Suprapubic skin (tissue), 4 donors: ENCODE measurements around the gene ADGRA1. TPM values are rescaled to one million over a fixed set of nuclear protein-coding genes. Genes with fewer than 3 reads are reported as not detected.

Source experiments
- DNase-seq, 2 donors: peaks; one replicate each; pipeline ENCODE4 v3.0.0-alpha.2; 2019; ENCODE audit warnings: low spot score in 2 of 2
- H3K27ac ChIP-seq: fragments of 200-600 bp; sonication (generic); one replicate; pipeline ENCODE4 v1.5.1; 2019
- H3K27me3 ChIP-seq: fragments of 200-600 bp; sonication (generic); one replicate; pipeline ENCODE4 v1.5.1; 2019
- H3K36me3 ChIP-seq: fragments of 200-600 bp; sonication (generic); one replicate; pipeline ENCODE4 v1.5.1; 2019
- H3K4me1 ChIP-seq: fragments of 200-600 bp; sonication (generic); one replicate; pipeline ENCODE4 v1.5.1; 2019
- H3K4me3 ChIP-seq: fragments of 200-600 bp; sonication (generic); one replicate; pipeline ENCODE4 v1.5.1; 2019; ENCODE audit warnings: mild to moderate bottlenecking
- H3K9me3 ChIP-seq: fragments of 200-600 bp; sonication (generic); one replicate; pipeline ENCODE4 v1.5.1; 2019
- EP300 ChIP-seq: sonication (generic); formaldehyde crosslinking; IDR thresholded peaks from one replicate; pipeline ENCODE4 v1.6.1; 2017; ENCODE audit warnings: antibody characterized with exemption
- POLR2A ChIP-seq, 2 donors: fragments of 450-650 bp; IDR thresholded peaks; one replicate each; pipeline ENCODE4 v1.6.1; 2017; ENCODE audit warnings: antibody characterized with exemption in 2 of 2, mild to moderate bottlenecking in 2 of 2, moderate library complexity in 2 of 2
- POLR2AphosphoS5 ChIP-seq, 3 donors: sonication (generic); formaldehyde crosslinking; IDR thresholded peaks; one replicate each; pipeline ENCODE4 v1.6.1; 2017; ENCODE audit warnings: antibody characterized with exemption in 3 of 3
- WGBS: methylation state at CpG from one replicate; pipeline ENCODE4 v1.1.5; 2018; 5-methylcytosine and 5-hydroxymethylcytosine counted together
- total RNA-seq, 4 donors: library from RNA; depleted of rRNA; stranded (reverse); fragments of >200 nt; gene quantifications; one replicate each; pipeline ENCODE4 v1.1.0, GENCODE V29; 2016
- TF ChIP-seq, protein P1 (sequence below), 2 donors: fragments of 200-600 bp in 1 of 2; fragments of 450-650 bp in 1 of 2; sonication (generic) in 1 of 2; IDR thresholded peaks; one replicate each; pipeline ENCODE4 v1.5.1; 2016 to 2019; ENCODE audit warnings: antibody characterized with exemption in 2 of 2, mild to moderate bottlenecking in 1 of 2, moderate library complexity in 1 of 2

Gene ADGRA1
- total RNA-seq, 4 donors from 2014 or later: not detected

DNA sequence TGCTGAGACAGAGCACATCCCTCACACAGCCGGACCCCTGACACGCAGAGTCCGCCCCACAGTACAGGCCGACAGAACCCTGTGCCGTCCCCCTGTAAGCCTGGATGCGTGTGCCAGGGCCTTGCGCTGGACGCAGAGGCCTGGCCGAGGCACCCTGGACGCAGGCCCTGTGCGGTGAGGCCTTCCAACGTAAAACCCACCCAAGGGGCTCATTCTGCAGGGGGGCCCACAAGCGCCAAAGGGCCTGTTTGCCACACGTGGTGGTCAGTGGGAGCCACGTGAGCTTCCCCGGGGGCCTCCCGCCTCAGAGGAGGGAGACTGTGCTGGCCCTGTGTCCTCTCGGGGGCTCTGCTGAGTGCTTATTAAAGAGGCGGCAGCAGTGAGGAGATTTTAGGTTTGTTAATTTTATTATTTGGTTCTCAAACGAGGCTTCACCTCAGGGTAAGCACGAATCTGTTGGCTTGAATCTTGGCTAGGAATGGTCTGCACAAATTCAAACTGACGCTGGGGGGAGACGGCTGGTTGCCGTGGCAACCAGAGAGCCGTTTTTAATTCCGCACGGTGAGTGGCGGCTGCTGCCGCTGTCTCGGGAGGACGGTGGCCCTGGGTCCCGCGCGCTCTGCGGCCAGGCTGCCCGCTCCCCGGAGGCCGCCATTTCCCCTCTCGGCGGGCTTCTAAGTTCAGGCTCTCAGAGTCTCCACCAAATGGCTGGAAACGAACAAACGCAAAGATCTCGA, 4.9 kb upstream of the ADGRA1 start:
- H3K4me1 ChIP-seq: peaks cover 7% of the 10 kb centered on the region
- TF ChIP-seq EP300: no peak
- TF ChIP-seq POLR2AphosphoS5 (IDR thresholded peaks at IDR 0.05): no peak
- TF ChIP-seq, protein P1, sequence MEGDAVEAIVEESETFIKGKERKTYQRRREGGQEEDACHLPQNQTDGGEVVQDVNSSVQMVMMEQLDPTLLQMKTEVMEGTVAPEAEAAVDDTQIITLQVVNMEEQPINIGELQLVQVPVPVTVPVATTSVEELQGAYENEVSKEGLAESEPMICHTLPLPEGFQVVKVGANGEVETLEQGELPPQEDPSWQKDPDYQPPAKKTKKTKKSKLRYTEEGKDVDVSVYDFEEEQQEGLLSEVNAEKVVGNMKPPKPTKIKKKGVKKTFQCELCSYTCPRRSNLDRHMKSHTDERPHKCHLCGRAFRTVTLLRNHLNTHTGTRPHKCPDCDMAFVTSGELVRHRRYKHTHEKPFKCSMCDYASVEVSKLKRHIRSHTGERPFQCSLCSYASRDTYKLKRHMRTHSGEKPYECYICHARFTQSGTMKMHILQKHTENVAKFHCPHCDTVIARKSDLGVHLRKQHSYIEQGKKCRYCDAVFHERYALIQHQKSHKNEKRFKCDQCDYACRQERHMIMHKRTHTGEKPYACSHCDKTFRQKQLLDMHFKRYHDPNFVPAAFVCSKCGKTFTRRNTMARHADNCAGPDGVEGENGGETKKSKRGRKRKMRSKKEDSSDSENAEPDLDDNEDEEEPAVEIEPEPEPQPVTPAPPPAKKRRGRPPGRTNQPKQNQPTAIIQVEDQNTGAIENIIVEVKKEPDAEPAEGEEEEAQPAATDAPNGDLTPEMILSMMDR (IDR thresholded peaks at IDR 0.05): no peak
- TF ChIP-seq POLR2A (IDR thresholded peaks at IDR 0.05): no peak
- H3K27me3 ChIP-seq: peaks cover 71% of the 10 kb centered on the region
- H3K36me3 ChIP-seq: no peaks in the 10 kb centered on the region
- DNase-seq: no peak
- no peak overlapping the region for H3K27ac ChIP-seq
- no peaks in the 10 kb centered on the region for H3K9me3 ChIP-seq
- H3K4me3 ChIP-seq: no peak overlapping the region
- WGBS: 51% methylated on average over 26 of the region's 43 CpGs

DNA sequence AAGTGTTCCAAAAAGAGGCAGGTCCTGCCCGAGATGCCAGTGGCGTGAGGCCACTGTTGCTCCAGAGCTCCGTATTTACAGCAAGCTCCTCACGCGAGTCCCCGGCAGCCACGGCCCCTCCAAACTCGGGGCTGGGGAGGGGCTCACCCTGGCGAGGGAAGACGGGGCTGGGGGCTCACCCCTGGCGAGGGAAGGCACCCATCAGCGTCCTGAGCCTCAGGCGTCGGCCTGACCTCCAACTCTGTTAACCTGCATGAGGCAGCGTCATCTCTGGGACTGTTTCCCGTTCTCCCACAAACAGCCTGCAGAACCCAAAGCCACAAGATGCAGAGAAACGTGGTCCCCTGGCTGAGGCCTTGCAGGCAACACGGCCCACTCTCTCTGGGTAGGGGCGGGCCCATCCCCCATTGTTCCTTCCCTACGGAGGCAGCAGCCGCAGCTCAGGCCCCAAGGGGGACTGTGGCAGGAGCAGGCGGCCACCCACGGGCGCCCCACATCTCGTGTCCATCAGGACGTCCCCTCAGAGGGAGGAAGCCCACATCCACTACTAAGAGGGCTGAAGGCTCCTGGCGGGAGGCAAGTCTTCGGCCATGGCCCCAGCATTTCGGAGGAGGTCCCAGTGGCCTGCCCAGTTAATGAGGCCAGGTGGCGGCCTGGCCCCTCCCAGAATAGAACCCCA, 4.2 kb upstream of the ADGRA1 start:
- peaks cover 78% of the 10 kb centered on the region for H3K27me3 ChIP-seq
- no peaks in the 10 kb centered on the region for H3K9me3 ChIP-seq
- H3K4me1 ChIP-seq: peaks cover 14% of the 10 kb centered on the region
- WGBS: 40% methylated on average over 2 of the region's 30 CpGs
- TF ChIP-seq EP300 (no peak), POLR2AphosphoS5 (IDR thresholded peaks at IDR 0.05) (no peak)
- TF ChIP-seq, protein P1 (IDR thresholded peaks at IDR 0.05): no peak
- H3K36me3 ChIP-seq: no peaks in the 10 kb centered on the region
- H3K4me3 ChIP-seq: no peak overlapping the region
- DNase-seq: no peak
- H3K27ac ChIP-seq: no peak overlapping the region

DNA sequence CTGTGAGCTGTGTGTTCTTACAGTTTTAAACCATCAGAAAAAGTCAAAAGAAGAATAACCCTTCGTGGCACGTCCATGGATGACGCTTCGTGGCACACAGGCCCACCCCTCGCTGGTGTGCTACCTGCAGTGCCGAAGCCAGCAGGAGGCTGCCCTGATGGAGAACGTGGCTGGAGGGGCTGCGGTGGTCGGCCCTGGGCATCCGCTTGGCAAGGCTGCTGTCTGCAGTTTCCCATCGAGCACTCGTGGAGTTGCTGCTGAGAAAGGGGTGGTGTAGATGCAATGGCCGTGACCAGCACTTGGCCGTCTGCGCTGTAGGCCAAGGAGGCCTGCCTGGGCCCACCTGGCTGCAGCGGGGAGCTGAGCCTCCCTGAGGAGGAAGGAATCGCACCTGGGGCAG, 3.2 kb upstream of the ADGRA1 start:
- Histone ChIP-seq H3K9me3 (no peaks in the 10 kb centered on the region), H3K36me3 (no peaks in the 10 kb centered on the region), H3K27me3 (peaks cover 87% of the 10 kb centered on the region), H3K4me1 (peaks cover 15% of the 10 kb centered on the region), H3K4me3 (no peak overlapping the region), H3K27ac (no peak overlapping the region)
- no peak for TF ChIP-seq POLR2A (IDR thresholded peaks at IDR 0.05)
- no peak for TF ChIP-seq EP300
- TF ChIP-seq, protein P1 (IDR thresholded peaks at IDR 0.05): no peak
- no peak for TF ChIP-seq POLR2AphosphoS5 (IDR thresholded peaks at IDR 0.05)
- DNase-seq: no peak
- 83% methylated on average over 11 of the region's 17 CpGs for WGBS

DNA sequence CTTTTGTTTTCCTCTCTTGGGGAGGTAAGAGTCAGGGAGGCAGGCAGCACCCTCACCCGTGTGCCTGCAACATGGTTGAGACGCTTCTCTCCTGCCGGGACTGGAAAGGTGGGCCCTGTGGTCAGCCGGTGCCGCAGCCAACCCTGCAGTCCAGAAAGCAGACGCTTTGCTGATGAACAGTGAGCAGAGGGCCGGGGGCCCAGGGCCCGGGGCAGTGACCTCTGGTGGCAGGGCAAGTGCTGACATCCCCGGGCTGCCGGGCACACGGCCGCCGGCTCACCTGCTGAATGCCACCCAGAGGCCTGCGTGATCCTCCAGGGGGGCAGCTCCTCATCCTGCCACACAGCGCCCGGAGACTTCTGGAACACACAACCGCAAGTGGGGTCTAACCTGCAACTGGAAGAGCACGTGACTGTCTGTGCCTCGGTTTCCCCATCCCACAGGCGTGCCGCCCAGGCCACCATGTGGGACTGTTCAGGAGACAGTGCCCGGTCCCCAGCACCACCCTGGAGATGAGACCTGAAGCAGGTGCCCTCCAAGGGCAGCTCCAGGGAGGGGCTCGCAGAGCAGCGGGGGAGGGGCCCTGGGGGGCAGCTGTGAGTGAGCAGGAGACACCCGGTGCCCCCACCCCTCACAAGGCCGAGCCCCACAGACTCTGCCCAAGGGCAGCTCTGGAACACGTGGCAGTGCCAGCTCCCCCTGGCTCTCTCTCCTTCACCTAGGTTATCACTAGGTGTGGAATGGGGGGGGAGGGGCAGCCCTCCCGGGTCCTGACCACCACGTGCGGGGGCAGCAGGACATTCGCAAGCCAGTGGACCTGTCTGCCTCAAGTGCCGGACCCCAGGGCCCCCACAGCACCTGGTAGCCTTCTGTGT, 2.2 kb upstream of the ADGRA1 start:
- DNase-seq: no peak
- Histone ChIP-seq H3K4me3 (no peak overlapping the region), H3K27me3 (peaks cover 93% of the 10 kb centered on the region), H3K4me1 (peaks cover 15% of the 10 kb centered on the region), H3K36me3 (no peaks in the 10 kb centered on the region), H3K27ac (no peak overlapping the region), H3K9me3 (no peaks in the 10 kb centered on the region)
- TF ChIP-seq POLR2A (IDR thresholded peaks at IDR 0.05) (no peak), POLR2AphosphoS5 (IDR thresholded peaks at IDR 0.05) (no peak), EP300 (no peak)
- TF ChIP-seq, protein P1 (IDR thresholded peaks at IDR 0.05): no peak
- WGBS: 77% methylated on average over 16 of the region's 32 CpGs
